H1 (cell line): Measurements from ENCODE around the gene JMJD1C. TPM values are rescaled to one million over a fixed set of nuclear protein-coding genes. Genes with fewer than 3 reads are reported as not detected.

Experiments
- BACH1 ChIP-seq: IDR thresholded peaks from 2 replicates; pipeline ENCODE4 v1.6.1; 2012; ENCODE audit warnings: low read length, improper control_type of control experiment
- CBX5 ChIP-seq: fragments of 300-800, 300-1000 bp; sonication (generic); IDR thresholded peaks from 2 replicates; pipeline ENCODE4 v1.7.1; 2016; ENCODE audit warnings: antibody characterized with exemption, low read length, low read depth
- CBX8 ChIP-seq: fragments of 300-800, 300-1000 bp; sonication (generic); IDR thresholded peaks from 2 replicates; pipeline ENCODE4 v1.7.1; 2016; ENCODE audit warnings: low read depth, low read length, borderline replicate concordance
- CEBPB ChIP-seq: IDR thresholded peaks from 2 replicates; pipeline ENCODE4 v1.6.1; 2012; ENCODE audit warnings: low read depth, low read length
- CHD1 ChIP-seq: IDR thresholded peaks from 2 replicates; pipeline ENCODE4 v1.6.1; 2012; ENCODE audit warnings: low read depth, low read length, improper control_type of control experiment
- CHD2 ChIP-seq: IDR thresholded peaks from 2 replicates; pipeline ENCODE4 v1.6.1; 2012; ENCODE audit warnings: low read length, improper control_type of control experiment
- EP300 ChIP-seq, 2 experiments: IDR thresholded peaks; 1 replicate in 1 of 2; 2 replicates in 1 of 2; pipeline ENCODE4 v1.6.1; 2011 to 2012; ENCODE audit warnings: low read depth in 2 of 2, low read length in 2 of 2, mild to moderate bottlenecking in 2 of 2, borderline replicate concordance in 1 of 2, inconsistent platforms in 1 of 2, moderate library complexity in 1 of 2
- HDAC2 ChIP-seq, 2 experiments: fragments of 300-600 bp in 1 of 2; sonication (generic) in 1 of 2; IDR thresholded peaks; 2 replicates each; pipeline ENCODE4 v1.6.1; 2011 to 2012; ENCODE audit warnings: low read depth in 2 of 2, low read length in 2 of 2, mild to moderate bottlenecking in 2 of 2, moderate library complexity in 2 of 2, borderline replicate concordance in 1 of 2, inconsistent platforms in 1 of 2
- KDM5A ChIP-seq: fragments of 200-600 bp; IDR thresholded peaks from 2 replicates; pipeline ENCODE4 v1.7.1; 2012; ENCODE audit warnings: mild to moderate bottlenecking, low read length, inconsistent platforms, mixed read lengths
- POLR2A ChIP-seq, 2 experiments: IDR thresholded peaks; 1 replicate in 1 of 2; 2 replicates in 1 of 2; pipeline ENCODE4 v1.6.1; 2011; ENCODE audit warnings: low read depth in 2 of 2, low read length in 2 of 2, mild to moderate bottlenecking in 2 of 2; ENCODE audit errors: control extremely low read depth in 1 of 2
- POU5F1 ChIP-seq: IDR thresholded peaks from 2 replicates; pipeline ENCODE4 v1.6.1; 2011; ENCODE audit warnings: low read depth, mild to moderate bottlenecking, low read length, moderate library complexity
- RXRA ChIP-seq: IDR thresholded peaks from 2 replicates; pipeline ENCODE4 v1.6.1; 2011; ENCODE audit warnings: low read depth, mild to moderate bottlenecking, low read length, moderate library complexity; ENCODE audit not compliant: insufficient read depth
- SIN3A ChIP-seq, 2 experiments: IDR thresholded peaks in 1 of 2; conservative IDR thresholded peaks in 1 of 2; 2 replicates each; pipeline ENCODE4 v1.6.1; 2011 to 2012; ENCODE audit warnings: low read length in 2 of 2, improper control_type of control experiment in 1 of 2, low read depth in 1 of 2, mild to moderate bottlenecking in 1 of 2
- SP1 ChIP-seq: IDR thresholded peaks from 2 replicates; pipeline ENCODE4 v1.6.1; 2011; ENCODE audit warnings: low read depth, low read length
- polyA plus RNA-seq, 7 experiments: library from polyadenylated mRNA; depleted of rRNA in 3 of 7; stranded (reverse) in 5 of 7; unstranded in 2 of 7; fragments of >200 nt in 5 of 7; fragments of 200-250 nt in 2 of 7; gene quantifications; 1 replicate in 5 of 7; 2 replicates in 1 of 7; 4 replicates in 1 of 7; pipeline versions ENCODE4 v1.2.1 to v1.2.3, GENCODE V29; 2011 to 2013; ENCODE audit warnings: missing spikeins in 2 of 7, mixed read lengths in 2 of 7
- total RNA-seq: library from RNA; stranded (reverse); fragmentation: NEBNext Ultra II Directional; extraction: Animal tissue kit (Norgen Biotek cat#: 25700); gene quantifications from 2 replicates; pipeline ENCODE4 v1.2.1, GENCODE V29; 2021
- TF ChIP-seq, protein P1 (sequence below): IDR thresholded peaks from 2 replicates; pipeline ENCODE4 v1.6.1; 2012; ENCODE audit warnings: low read length, inconsistent platforms

The JMJD1C gene
- total and polyA plus RNA-seq, 2 of the 8 experiments (the other 6 are each of a cell fraction or from before 2014, with no cell fraction given), result 54.5 to 210 TPM

DNA sequence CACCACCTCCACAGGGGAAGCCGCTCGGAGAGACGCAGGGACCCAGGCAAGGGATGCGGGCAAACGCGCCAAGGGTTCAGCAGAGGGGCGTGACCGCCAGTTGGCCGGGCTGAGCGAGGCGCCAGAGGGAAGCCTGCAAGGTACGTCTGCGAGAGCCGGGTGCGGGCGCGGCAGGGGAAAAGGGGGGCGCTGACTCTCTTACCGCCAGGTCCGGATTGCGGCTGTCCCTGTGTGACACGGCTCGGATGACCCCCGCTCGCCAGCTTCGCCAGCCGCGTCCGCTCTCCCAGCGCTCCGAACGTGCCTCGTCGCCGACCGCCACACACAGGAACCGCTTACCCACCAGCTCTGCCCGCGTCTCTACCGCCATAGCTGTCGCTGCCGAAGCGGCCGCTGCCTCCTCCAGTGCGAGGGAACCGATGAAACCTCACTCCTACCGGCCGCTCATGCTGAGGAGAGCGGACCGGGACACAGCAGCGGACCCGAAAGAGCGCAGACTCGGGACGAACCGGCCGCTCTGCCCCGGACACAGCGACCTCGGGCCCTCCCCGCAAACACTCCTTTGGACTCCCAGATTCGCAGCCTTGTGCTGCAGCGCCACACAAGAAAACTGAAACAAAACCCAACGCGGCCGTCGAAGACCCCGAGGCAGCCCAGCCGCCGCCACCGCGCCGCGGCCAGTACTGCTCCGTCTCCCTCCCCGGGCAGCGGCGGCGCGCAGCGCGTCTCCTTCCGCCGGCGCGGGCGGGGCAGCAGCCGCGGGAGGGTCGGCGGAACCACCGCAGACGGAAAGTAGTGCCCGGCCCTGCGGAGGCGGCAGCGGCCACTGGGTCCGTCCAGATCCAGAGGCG, at the start of gene JMJD1C (continued):
- peak; percentile 67 to 83 for TF ChIP-seq POLR2A (IDR thresholded peaks at IDR 0.05; ENCODE audit: control extremely low read depth in 1 of 2, low read depth in 2 of 2, low read length in 2 of 2)
- TF ChIP-seq CHD1, result no peak
- no peak for TF ChIP-seq POU5F1
- no peak for TF ChIP-seq CBX8
- TF ChIP-seq CHD2, result peak; percentile 89
- TF ChIP-seq BACH1, result no peak
- TF ChIP-seq CEBPB, result no peak
- TF ChIP-seq CBX5, result no peak
- no peak for TF ChIP-seq RXRA
- 0 out of 2 replicates have a peak, but pooled peaks have one; percentile 1 for TF ChIP-seq SP1
- peak in 1 of 2 experiments; percentile 34; a peak in 2 of 4 replicates for TF ChIP-seq SIN3A (conservative IDR thresholded peaks at IDR 0.05 in 1 of 2, IDR thresholded peaks at IDR 0.05 in 1 of 2; ENCODE audit: low read depth in 1 of 2, low read length in 2 of 2)
- TF ChIP-seq, protein P1, sequence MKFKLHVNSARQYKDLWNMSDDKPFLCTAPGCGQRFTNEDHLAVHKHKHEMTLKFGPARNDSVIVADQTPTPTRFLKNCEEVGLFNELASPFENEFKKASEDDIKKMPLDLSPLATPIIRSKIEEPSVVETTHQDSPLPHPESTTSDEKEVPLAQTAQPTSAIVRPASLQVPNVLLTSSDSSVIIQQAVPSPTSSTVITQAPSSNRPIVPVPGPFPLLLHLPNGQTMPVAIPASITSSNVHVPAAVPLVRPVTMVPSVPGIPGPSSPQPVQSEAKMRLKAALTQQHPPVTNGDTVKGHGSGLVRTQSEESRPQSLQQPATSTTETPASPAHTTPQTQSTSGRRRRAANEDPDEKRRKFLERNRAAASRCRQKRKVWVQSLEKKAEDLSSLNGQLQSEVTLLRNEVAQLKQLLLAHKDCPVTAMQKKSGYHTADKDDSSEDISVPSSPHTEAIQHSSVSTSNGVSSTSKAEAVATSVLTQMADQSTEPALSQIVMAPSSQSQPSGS, result no peak; the same call in 1 of the 2 replicates
- no peak for TF ChIP-seq KDM5A
- peak in 1 of 2 experiments; percentile 77; a peak in 1 of 3 replicates for TF ChIP-seq EP300 (IDR thresholded peaks at IDR 0.05; ENCODE audit: borderline replicate concordance in 1 of 2, low read depth in 2 of 2, low read length in 2 of 2)
- TF ChIP-seq HDAC2 (IDR thresholded peaks at IDR 0.05; ENCODE audit: borderline replicate concordance in 1 of 2, low read depth in 2 of 2, low read length in 2 of 2), result peak in 1 of 2 experiments; percentile 38; a peak in 1 of 4 replicates
